Astrocyte (in vitro differentiated cells and primary cell): Measurements from ENCODE around the gene IL12RB1.

Source experiments
- CTCF ChIP-seq: IDR thresholded peaks from 2 replicates; pipeline ENCODE4 v1.5.1; 2011; ENCODE audit warnings: low read depth, mild to moderate bottlenecking, inconsistent platforms, low read length, moderate library complexity; ENCODE audit not compliant: insufficient read depth
- EZH2 ChIP-seq: IDR thresholded peaks from 2 replicates; pipeline ENCODE4 v1.6.1; 2012; ENCODE audit warnings: mild to moderate bottlenecking, low read length, inconsistent platforms; ENCODE audit not compliant: insufficient read depth

DNA sequence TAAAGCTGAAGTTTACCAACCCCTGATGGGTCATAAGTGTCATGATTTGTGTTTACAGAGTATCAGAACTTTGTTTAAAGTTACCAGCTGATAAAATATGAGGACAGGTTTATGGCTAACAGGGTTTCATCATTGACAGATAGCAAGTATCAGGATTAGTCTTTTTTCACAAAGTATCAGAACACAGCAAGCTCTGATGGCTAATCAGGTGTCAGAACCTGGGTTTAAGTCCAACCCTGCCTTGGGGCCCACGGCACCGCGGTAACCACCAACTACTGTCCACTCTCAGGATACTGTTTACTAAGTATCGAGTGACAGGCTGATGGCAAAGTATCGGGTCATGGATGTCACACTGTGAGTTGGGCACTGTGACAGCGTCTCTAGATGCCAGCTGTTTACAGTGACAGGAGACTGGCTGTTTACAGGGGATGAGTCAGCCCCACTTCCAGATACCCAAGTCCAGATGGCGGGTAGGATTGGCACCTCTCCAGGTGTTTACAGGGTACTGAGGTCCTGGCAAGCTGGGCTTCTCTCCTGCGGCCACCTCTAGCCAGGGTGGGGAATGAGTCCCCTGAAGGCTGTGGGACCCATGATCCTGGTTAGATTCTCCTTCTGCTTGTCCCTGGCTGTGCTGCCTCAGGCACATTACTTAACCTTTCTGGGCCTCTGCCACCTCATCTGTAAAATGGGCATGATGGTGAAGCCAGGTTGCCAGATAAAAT lies 57.0 kb downstream of the IL12RB1 start:
- no peak for TF ChIP-seq CTCF
- no peak for TF ChIP-seq EZH2
